ENCODE measurements around the gene NT5DC4.

DNA sequence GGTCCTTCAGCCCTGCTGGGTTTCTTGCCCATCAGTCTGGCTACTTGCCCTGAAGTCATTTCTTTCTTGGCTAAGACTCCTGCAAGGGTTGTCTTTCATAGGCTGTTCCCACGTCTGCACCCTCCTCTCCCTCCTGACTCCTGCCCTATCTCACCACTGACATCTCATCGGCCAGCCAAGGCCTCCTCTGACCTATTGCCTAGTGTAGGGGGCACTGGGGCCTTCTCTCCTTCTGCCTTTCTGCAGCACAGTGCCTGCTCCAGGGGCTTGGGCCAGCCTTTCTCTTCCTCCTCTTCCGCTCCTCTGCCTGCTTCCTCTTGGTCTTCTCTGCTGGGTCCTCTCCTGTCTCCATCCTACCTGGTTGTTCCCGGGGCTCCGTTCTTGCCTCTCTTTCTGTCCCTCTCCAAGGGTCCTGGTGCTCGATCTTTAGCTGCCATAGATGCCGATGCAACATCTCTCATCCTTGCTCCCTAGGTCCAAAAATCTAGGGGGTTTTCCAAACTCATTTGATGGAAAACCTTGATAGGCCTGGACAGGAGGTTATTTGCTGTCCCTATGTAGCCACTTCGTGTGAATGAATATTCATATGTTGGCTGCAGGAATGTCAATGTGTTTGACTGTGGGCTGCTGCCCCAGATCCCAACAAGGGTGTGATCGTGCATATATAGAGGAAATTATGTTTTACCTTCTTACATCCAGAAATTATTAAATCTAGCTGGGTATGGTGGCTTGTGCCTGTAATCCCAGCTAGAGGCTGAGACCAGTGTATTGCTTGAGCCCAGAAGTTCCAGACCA is 9.7 kb upstream of the NT5DC4 start:
- TF ChIP-seq EZH2 (optimal IDR thresholded peaks at IDR 0.05; ENCODE audit: low read depth, low read length) = no peak
- TF ChIP-seq, protein P1, sequence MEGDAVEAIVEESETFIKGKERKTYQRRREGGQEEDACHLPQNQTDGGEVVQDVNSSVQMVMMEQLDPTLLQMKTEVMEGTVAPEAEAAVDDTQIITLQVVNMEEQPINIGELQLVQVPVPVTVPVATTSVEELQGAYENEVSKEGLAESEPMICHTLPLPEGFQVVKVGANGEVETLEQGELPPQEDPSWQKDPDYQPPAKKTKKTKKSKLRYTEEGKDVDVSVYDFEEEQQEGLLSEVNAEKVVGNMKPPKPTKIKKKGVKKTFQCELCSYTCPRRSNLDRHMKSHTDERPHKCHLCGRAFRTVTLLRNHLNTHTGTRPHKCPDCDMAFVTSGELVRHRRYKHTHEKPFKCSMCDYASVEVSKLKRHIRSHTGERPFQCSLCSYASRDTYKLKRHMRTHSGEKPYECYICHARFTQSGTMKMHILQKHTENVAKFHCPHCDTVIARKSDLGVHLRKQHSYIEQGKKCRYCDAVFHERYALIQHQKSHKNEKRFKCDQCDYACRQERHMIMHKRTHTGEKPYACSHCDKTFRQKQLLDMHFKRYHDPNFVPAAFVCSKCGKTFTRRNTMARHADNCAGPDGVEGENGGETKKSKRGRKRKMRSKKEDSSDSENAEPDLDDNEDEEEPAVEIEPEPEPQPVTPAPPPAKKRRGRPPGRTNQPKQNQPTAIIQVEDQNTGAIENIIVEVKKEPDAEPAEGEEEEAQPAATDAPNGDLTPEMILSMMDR (IDR thresholded peaks at IDR 0.05; ENCODE audit: low read length) = no peak

Data from MM.1S (cell line).